GM12878 (cell line): ENCODE results near the gene PCCA. TPM values are rescaled to one million over a fixed set of nuclear protein-coding genes. Genes with fewer than 3 reads are reported as not detected.

Experiments used
- ATAC-seq: fragments of 200-7000 bp; cut with Tn5 transposase; 3 replicates; pipeline ENCODE4 v1.9.1; 2020; ENCODE audit warnings: mild to moderate bottlenecking, moderate library complexity
- BruUV-seq: library from RNA; stranded (reverse); fragments of 400-500 nt; replicated peaks from 2 replicates; lab custom pipeline; 2021; lab: Mats Ljungman, UMichigan
- CTCF ChIA-PET: fragments of 300-600 bp; sonication (Branson Sonifier 250); formaldehyde crosslinking; extraction: SDS; loops from one replicate; lab custom pipeline; 2021; ENCODE audit warnings: inconsistent platforms; lab: Yijun Ruan, JAX
- POLR2A ChIA-PET: fragments of 350-600 bp; formaldehyde crosslinking; extraction: SDS; loops from one replicate; lab custom pipeline; 2021; ENCODE audit warnings: inconsistent platforms; lab: Charles Lee
- RAD21 ChIA-PET: fragments of 300-600 bp; sonication (Branson Sonifier 250); formaldehyde crosslinking; loops from one replicate; lab custom pipeline; 2023; ENCODE audit warnings: antibody characterized with exemption; ENCODE audit not compliant: unreplicated experiment; lab: Charles Lee
- SMC1A ChIA-PET: fragments of 300-600 bp; sonication (Branson Sonifier 250); formaldehyde crosslinking; loops from one replicate; lab custom pipeline; 2023; ENCODE audit not compliant: unreplicated experiment, uncharacterized antibody; lab: Charles Lee
- DNase-seq: peaks from one replicate; pipeline ENCODE4 v3.0.0-alpha.2; 2011; ENCODE audit warnings: low read depth, low spot score
- FAIRE-seq: peaks from 3 replicates; lab custom pipeline; 2011; peaks lifted over from hg19 to GRCh38; lab: Jason Lieb, UNC
- H2AFZ ChIP-seq: 2 replicates; pipeline ENCODE4 v1.6.0; 2011; ENCODE audit warnings: low read depth, low read length, control low read depth; ENCODE audit not compliant: control insufficient read depth
- H3K27ac ChIP-seq: 2 replicates; pipeline ENCODE4 v1.5.1; 2011; ENCODE audit warnings: control low read depth; ENCODE audit not compliant: control insufficient read depth, insufficient read depth
- H3K27me3 ChIP-seq, 2 experiments: replicated peaks in 1 of 2; 2 replicates each; pipeline versions ENCODE4 v1.6.0 to v1.6.1; 2011; ENCODE audit warnings: low read length in 1 of 2; ENCODE audit not compliant: control insufficient read depth in 2 of 2, insufficient read depth in 2 of 2
- H3K36me3 ChIP-seq, 2 experiments: 2 replicates each; pipeline ENCODE4 v1.5.1; 2011; ENCODE audit warnings: low read length in 1 of 2; ENCODE audit not compliant: control insufficient read depth in 2 of 2, insufficient read depth in 2 of 2
- H3K4me1 ChIP-seq: 2 replicates; pipeline ENCODE4 v1.6.1; 2011; ENCODE audit warnings: mild to moderate bottlenecking, low read length, moderate library complexity, mixed read lengths; ENCODE audit not compliant: control insufficient read depth, insufficient read depth
- H3K4me2 ChIP-seq: 2 replicates; pipeline ENCODE4 v1.6.0; 2011; ENCODE audit warnings: control low read depth; ENCODE audit not compliant: control insufficient read depth, insufficient read depth
- H3K4me3 ChIP-seq: fragments of 200-600 bp; sonication (generic); 2 replicates; pipeline ENCODE4 v1.5.1; 2016
- H3K79me2 ChIP-seq: 2 replicates; pipeline ENCODE4 v1.6.0; 2011; ENCODE audit warnings: low read length; ENCODE audit not compliant: control insufficient read depth, insufficient read depth
- H3K9ac ChIP-seq: 2 replicates; pipeline ENCODE4 v1.8.0; 2011; ENCODE audit warnings: low read length, control low read depth, mixed read lengths; ENCODE audit not compliant: control insufficient read depth, insufficient read depth
- H3K9me3 ChIP-seq: replicated peaks from 3 replicates; pipeline ENCODE4 v1.5.1; 2011; ENCODE audit warnings: mild to moderate bottlenecking, low read length; ENCODE audit not compliant: control insufficient read depth, insufficient read depth
- H4K20me1 ChIP-seq: 2 replicates; pipeline ENCODE4 v1.6.0; 2011; ENCODE audit not compliant: control insufficient read depth, insufficient read depth
- BCL3 ChIP-seq: IDR thresholded peaks from 2 replicates; pipeline ENCODE4 v1.6.1; 2011; ENCODE audit warnings: borderline replicate concordance, low read depth, mild to moderate bottlenecking, moderate library complexity, low read length; ENCODE audit not compliant: insufficient read depth, poor library complexity, severe bottlenecking
- BMI1 ChIP-seq: fragments of 450-650 bp; IDR thresholded peaks from 2 replicates; pipeline ENCODE4 v1.6.1; 2016; ENCODE audit warnings: mild to moderate bottlenecking, moderate library complexity, borderline replicate concordance
- EP300 ChIP-seq, 2 experiments: fragments of 150-350 bp in 1 of 2; IDR thresholded peaks; 2 replicates each; pipeline ENCODE4 v1.6.1; 2011 to 2012; ENCODE audit warnings: low read depth in 2 of 2, low read length in 2 of 2, borderline replicate concordance in 1 of 2, improper control_type of control experiment in 1 of 2, inconsistent platforms in 1 of 2; ENCODE audit not compliant: control insufficient read depth in 1 of 2
- GATAD2B ChIP-seq: fragments of 450-650 bp; conservative IDR thresholded peaks from 2 replicates; pipeline ENCODE4 v1.6.1; 2017; ENCODE audit warnings: low read depth, mild to moderate bottlenecking, moderate library complexity
- MTA2 ChIP-seq: fragments of 450-650 bp; IDR thresholded peaks from 2 replicates; pipeline ENCODE4 v1.6.1; 2016; ENCODE audit warnings: low read depth, mild to moderate bottlenecking, moderate library complexity
- NFYB ChIP-seq: IDR thresholded peaks from 2 replicates; pipeline ENCODE4 v1.6.1; 2011; ENCODE audit warnings: low read depth, mild to moderate bottlenecking, low read length, improper control_type of control experiment, moderate library complexity; ENCODE audit not compliant: insufficient read depth
- NR2F1 ChIP-seq: fragments of 450-650 bp; conservative IDR thresholded peaks from 2 replicates; pipeline ENCODE4 v1.6.1; 2017; ENCODE audit warnings: mild to moderate bottlenecking
- PBX3 ChIP-seq: IDR thresholded peaks from 2 replicates; pipeline ENCODE4 v1.6.1; 2011; ENCODE audit warnings: mild to moderate bottlenecking, low read depth, low read length, moderate library complexity; ENCODE audit not compliant: insufficient replicate concordance
- RUNX3 ChIP-seq: IDR thresholded peaks from 2 replicates; pipeline ENCODE4 v1.6.1; 2012; ENCODE audit warnings: low read length, inconsistent platforms
- SMC3 ChIP-seq: IDR thresholded peaks from 2 replicates; pipeline ENCODE4 v1.6.1; 2011; ENCODE audit warnings: low read length, improper control_type of control experiment, borderline replicate concordance
- ZNF622 ChIP-seq: fragments of 450-650 bp; IDR thresholded peaks from 2 replicates; pipeline ENCODE4 v1.6.1; 2017; ENCODE audit warnings: mild to moderate bottlenecking, inconsistent platforms
- WGBS: methylation state at CpG from one replicate; pipeline ENCODE4 v1.1.6; 2016; ENCODE audit warnings: low lambda C conversion rate; ENCODE audit not compliant: insufficient replicate concordance, insufficient coverage; ENCODE audit errors: missing lambda C conversion rate; 5-methylcytosine and 5-hydroxymethylcytosine counted together
- in situ Hi-C: fragments of 300-500 bp; cut with MboI; formaldehyde crosslinking; loops from 9 replicates; pipeline ENCODE4 v1.14.3; 2018; ENCODE audit warnings: mixed read lengths
- intact Hi-C: fragments of 100-400 bp; cut with micrococcal nuclease; formaldehyde crosslinking; loops from one replicate; pipeline ENCODE4 v1.14.2; 2022; ENCODE audit not compliant: unreplicated experiment
- polyA plus RNA-seq, 11 experiments: library from polyadenylated mRNA; depleted of rRNA in 4 of 11; unstranded in 6 of 11; stranded (reverse) in 5 of 11; fragments of >200 nt; fragmentation: Nextera tagmentation in 4 of 11; fragmentation: Illumina TruSeq in 1 of 11; extraction: Ambion mirVana in 4 of 11; extraction: Trizol in 1 of 11; gene quantifications; 1 replicate in 1 of 11; 2 replicates in 10 of 11; pipeline versions ENCODE4 v1.2.1 to v1.2.3, GENCODE V29; 2011 to 2016; ENCODE audit warnings: inconsistent platforms in 2 of 11, missing spikeins in 2 of 11, low read depth in 1 of 11
- total RNA-seq, 4 experiments: library from RNA; depleted of rRNA in 3 of 4; stranded (reverse); fragments of >200 nt in 3 of 4; fragmentation: Illumina TruSeq in 1 of 4; extraction: Trizol in 1 of 4; gene quantifications; 2 replicates each; pipeline versions ENCODE4 v1.2.1 to v1.2.3, GENCODE V29; 2013 to 2021
- TF ChIP-seq, protein P1 (sequence below): fragments of 450-650 bp; IDR thresholded peaks from 2 replicates; pipeline ENCODE4 v1.6.1; 2018; ENCODE audit warnings: borderline replicate concordance, mild to moderate bottlenecking; ENCODE audit not compliant: partially characterized antibody

The PCCA gene
- total and polyA plus RNA-seq, 10 of the 15 experiments (the other 5 are each of a cell fraction or from before 2014, with no cell fraction given) = 5.9 to 18.2 (median 12.4) TPM

DNA sequence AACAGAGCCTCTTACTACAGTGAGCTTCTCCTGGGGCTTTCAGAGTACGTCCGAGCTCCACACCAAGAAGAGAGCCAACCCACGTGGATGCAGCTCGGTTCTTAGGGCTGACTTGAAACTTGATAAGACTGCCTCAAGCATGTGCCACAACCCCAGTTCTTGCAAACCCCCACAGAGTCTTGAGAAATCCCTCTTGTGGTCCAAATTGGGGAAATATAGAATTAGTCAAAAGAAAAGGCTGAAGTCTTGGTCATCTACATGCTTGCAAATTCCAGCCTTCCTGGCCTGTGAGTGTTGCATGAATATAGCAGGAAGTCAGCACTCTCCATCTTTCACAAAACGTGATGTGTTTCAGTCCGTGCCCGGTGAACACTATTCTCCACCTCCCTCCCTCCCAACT, 404.5 kb downstream of the PCCA start:
- H3K9ac ChIP-seq = no peak overlapping the region
- H4K20me1 ChIP-seq = no peaks in the 10 kb centered on the region
- intact Hi-C loops = no loop called here
- ATAC-seq (no peak), FAIRE-seq (no peak), DNase-seq (no peak)
- no peaks in the 10 kb centered on the region for H3K27me3 ChIP-seq
- WGBS = 47% methylated on average over 7 of the region's 7 CpGs
- in situ Hi-C loops = no loop called here
- H3K79me2 ChIP-seq = no peaks in the 10 kb centered on the region
- no peaks in the 10 kb centered on the region for H3K9me3 ChIP-seq
- no peak overlapping the region for H3K27ac ChIP-seq
- RAD21 ChIA-PET = no interaction called here
- H3K4me3 ChIP-seq = no peak overlapping the region
- no peaks in the 10 kb centered on the region for H3K4me1 ChIP-seq
- TF ChIP-seq EP300 (IDR thresholded peaks at IDR 0.05; ENCODE audit: borderline replicate concordance in 1 of 2, control insufficient read depth in 1 of 2, low read depth in 2 of 2, low read length in 2 of 2) = no peak
- TF ChIP-seq SMC3 = no peak
- TF ChIP-seq NFYB = no peak
- no peak for TF ChIP-seq BMI1
- TF ChIP-seq, protein P1, sequence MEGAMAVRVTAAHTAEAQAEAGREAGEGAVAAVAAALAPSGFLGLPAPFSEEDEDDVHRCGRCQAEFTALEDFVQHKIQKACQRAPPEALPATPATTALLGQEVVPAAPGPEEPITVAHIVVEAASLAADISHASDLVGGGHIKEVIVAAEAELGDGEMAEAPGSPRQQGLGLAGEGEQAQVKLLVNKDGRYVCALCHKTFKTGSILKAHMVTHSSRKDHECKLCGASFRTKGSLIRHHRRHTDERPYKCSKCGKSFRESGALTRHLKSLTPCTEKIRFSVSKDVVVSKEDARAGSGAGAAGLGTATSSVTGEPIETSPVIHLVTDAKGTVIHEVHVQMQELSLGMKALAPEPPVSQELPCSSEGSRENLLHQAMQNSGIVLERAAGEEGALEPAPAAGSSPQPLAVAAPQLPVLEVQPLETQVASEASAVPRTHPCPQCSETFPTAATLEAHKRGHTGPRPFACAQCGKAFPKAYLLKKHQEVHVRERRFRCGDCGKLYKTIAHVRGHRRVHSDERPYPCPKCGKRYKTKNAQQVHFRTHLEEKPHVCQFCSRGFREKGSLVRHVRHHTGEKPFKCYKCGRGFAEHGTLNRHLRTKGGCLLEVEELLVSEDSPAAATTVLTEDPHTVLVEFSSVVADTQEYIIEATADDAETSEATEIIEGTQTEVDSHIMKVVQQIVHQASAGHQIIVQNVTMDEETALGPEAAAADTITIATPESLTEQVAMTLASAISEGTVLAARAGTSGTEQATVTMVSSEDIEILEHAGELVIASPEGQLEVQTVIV = no peak
- TF ChIP-seq GATAD2B = no peak
- no peak for TF ChIP-seq PBX3
- TF ChIP-seq BCL3 = no peak
- no peak for TF ChIP-seq NR2F1
- no peak for TF ChIP-seq MTA2
- no peak for TF ChIP-seq ZNF622
- TF ChIP-seq RUNX3 = no peak
- SMC1A ChIA-PET = interaction anchor here (0.6 to 1.4 kb wide), 3 partner anchors 21 to 340 kb away, joined by 3 to 4 read pairs (median 3); no protein-coding TSS in a partner anchor
- BruUV-seq = no TSS peak
- CTCF ChIA-PET = interaction anchor here (0.9 to 1.1 kb wide), 2 partner anchors 22 to 837 kb away, joined by 3 read pairs; no protein-coding TSS in a partner anchor
- H3K36me3 ChIP-seq = no peaks in the 10 kb centered on the region
- no peak overlapping the region for H2AFZ ChIP-seq
- H3K4me2 ChIP-seq = no peak overlapping the region
- POLR2A ChIA-PET = no interaction called here
